AG09309 (cell line): Measurements from ENCODE around the gene LAMA1.
A peak's percentile ranks its signal among the peaks of the same experiment; 100 is the strongest.

Source experiments
- DNase-seq: peaks from one replicate; pipeline ENCODE4 v3.0.0-alpha.2; 2010; ENCODE audit warnings: low read depth
- H3K4me3 ChIP-seq: 2 replicates; pipeline ENCODE4 v1.5.1; 2011; ENCODE audit warnings: mild to moderate bottlenecking, low read depth, low read length, moderate library complexity; ENCODE audit not compliant: control insufficient read depth
- CTCF ChIP-seq: IDR thresholded peaks from 2 replicates; pipeline ENCODE4 v1.5.1; 2011; ENCODE audit warnings: mild to moderate bottlenecking, low read depth, low read length, inconsistent platforms; ENCODE audit not compliant: insufficient read depth, control insufficient read depth; ENCODE audit errors: missing control alignments

Gene LAMA1

GRCh38 chr18:7062236-7062635 lies 55.4 kb downstream of the LAMA1 start:
- TF ChIP-seq CTCF = no peak

GRCh38 chr18:7059276-7059675 lies 58.3 kb downstream of the LAMA1 start:
- DNase-seq = no peak
- no peak overlapping the region for H3K4me3 ChIP-seq
- no peak for TF ChIP-seq CTCF

More at GRCh38 chr18:7062236-7062635, 55.4 kb downstream of the LAMA1 start:
- H3K4me3 ChIP-seq = no peak overlapping the region
- no peak for DNase-seq

GRCh38 chr18:7056026-7056425 lies 61.6 kb downstream of the LAMA1 start:
- H3K4me3 ChIP-seq = no peak overlapping the region
- DNase-seq = no peak
- TF ChIP-seq CTCF = no peak

- no peak for TF ChIP-seq CTCF
- no peak for DNase-seq
- no peak overlapping the region for H3K4me3 ChIP-seq
Measured at GRCh38 chr18:7049951-7050350, 67.6 kb downstream of the LAMA1 start.

- TF ChIP-seq CTCF = no peak
- no peak overlapping the region for H3K4me3 ChIP-seq
- no peak for DNase-seq
Measured at GRCh38 chr18:7048081-7048480, 69.5 kb downstream of the LAMA1 start.

GRCh38 chr18:7047336-7047735 lies 70.3 kb downstream of the LAMA1 start:
- no peak for DNase-seq
- H3K4me3 ChIP-seq = no peak overlapping the region
- no peak for TF ChIP-seq CTCF

- DNase-seq = peak; percentile 99
- peak overlapping the region; percentile 25 for H3K4me3 ChIP-seq
- TF ChIP-seq CTCF = peak; percentile 88
Measured at GRCh38 chr18:7038330-7038851, 79.2 kb downstream of the LAMA1 start.
